DND-41 (cell line): ENCODE data around the gene USP36.

Experiments used
- ATAC-seq: fragments of 200-7000 bp; cut with Tn5 transposase; 3 replicates; pipeline ENCODE4 v1.9.1; 2021; ENCODE audit warnings: low read depth; ENCODE audit not compliant: insufficient read depth
- DNase-seq: peaks from one replicate; pipeline ENCODE4 v3.0.0-alpha.2; 2020
- H2AFZ ChIP-seq: 2 replicates; pipeline ENCODE4 v1.6.0; 2012; ENCODE audit warnings: low read depth, low read length
- H3K27ac ChIP-seq: 2 replicates; pipeline ENCODE4 v1.5.1; 2012; ENCODE audit warnings: low read length, inconsistent platforms
- H3K27me3 ChIP-seq: fragments of 200-600 bp; sonication (generic); 2 replicates; pipeline ENCODE4 v1.6.0; 2012; ENCODE audit warnings: low read length, mild to moderate bottlenecking, inconsistent platforms; ENCODE audit not compliant: insufficient read depth, poor library complexity
- H3K36me3 ChIP-seq: 2 replicates; pipeline ENCODE4 v1.5.1; 2012; ENCODE audit warnings: low read length, inconsistent platforms; ENCODE audit not compliant: insufficient read depth
- H3K4me1 ChIP-seq: 2 replicates; pipeline ENCODE4 v1.5.1; 2012; ENCODE audit warnings: mild to moderate bottlenecking, low read length; ENCODE audit not compliant: insufficient read depth
- H3K4me2 ChIP-seq: 2 replicates; pipeline ENCODE4 v1.6.0; 2012; ENCODE audit warnings: mild to moderate bottlenecking, moderate library complexity, low read length, inconsistent platforms; ENCODE audit not compliant: insufficient read depth
- H3K4me3 ChIP-seq, 2 experiments: fragments of 200-600 bp in 1 of 2; shearing (Covaris generic) in 1 of 2; 2 replicates each; pipeline ENCODE4 v1.5.1; 2012 to 2016; ENCODE audit warnings: inconsistent platforms in 2 of 2, low read length in 2 of 2, mild to moderate bottlenecking in 2 of 2, low read depth in 1 of 2, moderate library complexity in 1 of 2
- H3K79me2 ChIP-seq: 2 replicates; pipeline ENCODE4 v1.6.0; 2012; ENCODE audit warnings: low read length, inconsistent platforms; ENCODE audit not compliant: insufficient read depth
- H3K9ac ChIP-seq: 2 replicates; pipeline ENCODE4 v1.6.0; 2012; ENCODE audit warnings: low read depth, mild to moderate bottlenecking, inconsistent platforms, low read length, moderate library complexity
- H3K9me3 ChIP-seq: 2 replicates; pipeline ENCODE4 v1.5.1; 2012; ENCODE audit warnings: low read length, moderate library complexity, mild to moderate bottlenecking, inconsistent platforms; ENCODE audit not compliant: insufficient read depth, severe bottlenecking
- H4K20me1 ChIP-seq: 2 replicates; pipeline ENCODE4 v1.6.0; 2012; ENCODE audit warnings: low read length; ENCODE audit not compliant: insufficient read depth
- EZH2 ChIP-seq: IDR thresholded peaks from 3 replicates; pipeline ENCODE4 v1.6.1; 2012; ENCODE audit warnings: borderline replicate concordance, low read depth, mild to moderate bottlenecking, moderate library complexity, low read length, inconsistent platforms; ENCODE audit not compliant: severe bottlenecking
- TF ChIP-seq, protein P1 (sequence below): IDR thresholded peaks from 2 replicates; pipeline ENCODE4 v1.5.1; 2012; ENCODE audit warnings: borderline replicate concordance, low read length, moderate library complexity, mild to moderate bottlenecking; ENCODE audit not compliant: poor library complexity, severe bottlenecking; ENCODE audit errors: extremely low read depth

USP36 gene

DNA sequence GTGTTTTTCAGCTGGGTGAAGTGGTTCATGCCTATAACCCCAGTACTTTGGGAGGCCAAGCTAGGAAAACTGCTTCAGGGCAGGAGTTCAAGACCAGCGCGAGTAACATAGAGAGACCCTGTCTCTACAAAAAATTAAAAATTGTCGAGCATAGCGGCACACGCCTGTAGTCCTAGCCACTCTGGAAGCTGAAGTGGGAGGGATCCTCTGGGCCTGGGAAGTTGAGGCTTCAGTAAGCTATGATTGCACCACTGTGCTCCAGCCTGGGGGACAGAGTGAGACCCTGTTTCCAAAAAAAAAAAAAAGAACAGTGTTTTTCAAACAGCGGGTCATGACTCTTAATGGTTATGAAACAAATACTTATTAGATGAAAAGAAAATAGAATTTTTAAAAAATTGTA, 56.3 kb downstream of the USP36 start:
- peaks cover 3% of the 10 kb centered on the region; the same call in 1 of the 2 replicates for H3K36me3 ChIP-seq
- H4K20me1 ChIP-seq, result peaks cover 4% of the 10 kb centered on the region; the same call in 1 of the 2 replicates
- peaks cover 22% of the 10 kb centered on the region for H3K4me1 ChIP-seq
- no peaks in the 10 kb centered on the region for H3K9me3 ChIP-seq
- DNase-seq (no peak), ATAC-seq (no peak)
- no peaks in the 10 kb centered on the region for H3K27me3 ChIP-seq
- no peak overlapping the region for H2AFZ ChIP-seq
- no peak overlapping the region for H3K4me2 ChIP-seq
- peaks cover 22% of the 10 kb centered on the region for H3K79me2 ChIP-seq
- H3K9ac ChIP-seq, result no peak overlapping the region
- no peak overlapping the region for H3K27ac ChIP-seq
- H3K4me3 ChIP-seq, result no peak overlapping the region
- TF ChIP-seq, protein P1, sequence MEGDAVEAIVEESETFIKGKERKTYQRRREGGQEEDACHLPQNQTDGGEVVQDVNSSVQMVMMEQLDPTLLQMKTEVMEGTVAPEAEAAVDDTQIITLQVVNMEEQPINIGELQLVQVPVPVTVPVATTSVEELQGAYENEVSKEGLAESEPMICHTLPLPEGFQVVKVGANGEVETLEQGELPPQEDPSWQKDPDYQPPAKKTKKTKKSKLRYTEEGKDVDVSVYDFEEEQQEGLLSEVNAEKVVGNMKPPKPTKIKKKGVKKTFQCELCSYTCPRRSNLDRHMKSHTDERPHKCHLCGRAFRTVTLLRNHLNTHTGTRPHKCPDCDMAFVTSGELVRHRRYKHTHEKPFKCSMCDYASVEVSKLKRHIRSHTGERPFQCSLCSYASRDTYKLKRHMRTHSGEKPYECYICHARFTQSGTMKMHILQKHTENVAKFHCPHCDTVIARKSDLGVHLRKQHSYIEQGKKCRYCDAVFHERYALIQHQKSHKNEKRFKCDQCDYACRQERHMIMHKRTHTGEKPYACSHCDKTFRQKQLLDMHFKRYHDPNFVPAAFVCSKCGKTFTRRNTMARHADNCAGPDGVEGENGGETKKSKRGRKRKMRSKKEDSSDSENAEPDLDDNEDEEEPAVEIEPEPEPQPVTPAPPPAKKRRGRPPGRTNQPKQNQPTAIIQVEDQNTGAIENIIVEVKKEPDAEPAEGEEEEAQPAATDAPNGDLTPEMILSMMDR, result no peak
- no peak for TF ChIP-seq EZH2

DNA sequence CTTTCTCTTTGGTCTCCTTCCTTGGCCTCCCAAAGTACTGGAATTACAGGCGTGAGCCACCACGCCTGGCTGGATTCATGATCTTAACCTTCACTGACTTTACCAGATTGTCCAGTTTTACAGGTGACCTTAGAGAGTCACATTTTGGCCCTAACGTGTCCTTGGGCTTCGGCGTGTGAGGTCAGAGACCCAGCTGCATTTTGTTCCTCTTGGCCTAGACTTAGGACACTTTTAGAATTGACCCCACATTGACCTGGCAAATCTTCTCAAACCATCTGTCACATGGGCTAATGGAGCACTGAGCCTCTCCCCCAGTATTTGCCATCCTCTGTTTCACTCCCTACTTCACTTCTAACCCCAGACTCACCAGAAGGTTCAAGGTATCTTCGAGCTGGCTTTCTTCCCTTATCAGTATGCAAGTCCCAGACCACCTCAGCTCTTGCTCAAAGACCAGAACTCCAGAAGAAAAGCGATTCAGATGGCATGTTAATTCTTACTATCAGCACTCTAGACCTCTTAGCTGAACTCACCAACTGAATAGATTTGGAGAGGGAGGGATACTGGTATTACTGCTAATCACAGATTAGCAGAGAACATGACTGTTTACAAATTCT, 56.8 kb downstream of the USP36 start:
- Histone ChIP-seq H3K4me3 (no peak overlapping the region), H3K4me1 (peaks cover 22% of the 10 kb centered on the region), H2AFZ (no peak overlapping the region), H4K20me1 (peaks cover 4% of the 10 kb centered on the region; the same call in 1 of the 2 replicates), H3K36me3 (peaks cover 3% of the 10 kb centered on the region; the same call in 1 of the 2 replicates), H3K4me2 (no peak overlapping the region), H3K9me3 (no peaks in the 10 kb centered on the region), H3K9ac (no peak overlapping the region), H3K27me3 (no peaks in the 10 kb centered on the region), H3K27ac (no peak overlapping the region), H3K79me2 (peaks cover 23% of the 10 kb centered on the region)
- ATAC-seq, result no peak
- TF ChIP-seq, protein P1, result no peak
- no peak for TF ChIP-seq EZH2
- no peak for DNase-seq

DNA sequence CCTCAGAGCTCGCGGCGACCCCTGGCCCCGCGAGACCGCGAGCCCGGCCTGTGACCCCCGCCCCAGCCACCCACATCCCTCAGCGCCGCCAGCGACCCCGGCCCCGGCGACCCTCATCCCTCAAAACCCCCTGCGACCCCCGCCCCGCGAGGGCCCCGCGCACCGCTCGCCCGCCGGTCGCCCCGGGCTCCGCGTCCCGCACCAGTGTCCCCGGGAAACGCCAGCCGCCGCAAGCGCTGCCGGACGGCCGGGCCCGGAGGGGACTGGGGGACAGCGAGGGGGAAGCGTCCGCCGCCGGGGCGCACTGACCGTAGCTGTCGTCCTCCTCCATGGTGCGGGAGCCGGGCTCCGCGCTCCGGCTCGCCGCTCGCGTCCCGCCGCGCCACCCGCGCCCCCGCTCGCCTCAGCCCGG, 58.7 kb downstream of the USP36 start, which contains the start of gene CYTH1:
Gene CYTH1, minus strand, starts transcription at position 381 of the 412 bp plus-strand sequence. Its CDS starts 50 bp downstream, at position 331.
- ATAC-seq, result peak; percentile 13; the same call in 2 of the 3 replicates
- H3K9me3 ChIP-seq, result no peaks in the 10 kb centered on the region

More for the DNA sequence above, 58.7 kb downstream of the USP36 start, which contains the start of gene CYTH1:
- Histone ChIP-seq H3K4me2 (peak within 1 kb of the TSS; percentile 84), H3K9ac (peak within 1 kb of the TSS; percentile 89), H3K4me3 (peak within 1 kb of the TSS; percentile 68 to 88), H3K27ac (peak within 1 kb of the TSS; percentile 93), H3K27me3 (no peaks in the 10 kb centered on the region), H3K79me2 (peaks cover 33% of the 10 kb centered on the region), H4K20me1 (peaks cover 4% of the 10 kb centered on the region; the same call in 1 of the 2 replicates), H3K36me3 (peaks cover 3% of the 10 kb centered on the region; the same call in 1 of the 2 replicates), H2AFZ (peak within 1 kb of the TSS; percentile 89), H3K4me1 (peaks cover 22% of the 10 kb centered on the region)
- DNase-seq, result no peak
- TF ChIP-seq EZH2, result no peak
- TF ChIP-seq, protein P1, result no peak
